Sigmoid colon (tissue), 7 donors: ENCODE results near the gene DDX55. TPM values are rescaled to one million over a fixed set of nuclear protein-coding genes. Genes with fewer than 3 reads are reported as not detected.

Source experiments
- DNase-seq: peaks from one replicate; pipeline ENCODE4 v3.0.0-alpha.2; 2019
- H3K27ac ChIP-seq, 4 donors: fragments of 200-600 bp; sonication (generic); one replicate each; pipeline ENCODE4 v1.5.1; 2016 to 2019; ENCODE audit warnings: mild to moderate bottlenecking in 1 of 4
- H3K27me3 ChIP-seq, 3 donors: fragments of 200-600 bp; sonication (generic); one replicate each; pipeline ENCODE4 v1.5.1; 2019; ENCODE audit warnings: mild to moderate bottlenecking in 1 of 3
- H3K36me3 ChIP-seq, 4 donors: fragments of 200-600 bp; sonication (generic); one replicate each; pipeline ENCODE4 v1.5.1; 2016 to 2019
- H3K4me1 ChIP-seq, 4 donors: fragments of 200-600 bp; sonication (generic); one replicate each; pipeline ENCODE4 v1.5.1; 2017 to 2019
- H3K4me3 ChIP-seq, 4 donors: fragments of 200-600 bp; sonication (generic); one replicate each; pipeline ENCODE4 v1.5.1; 2017 to 2019; ENCODE audit warnings: mild to moderate bottlenecking in 2 of 4, moderate library complexity in 1 of 4
- H3K9me3 ChIP-seq, 4 donors: fragments of 200-600 bp in 3 of 4; sonication (generic) in 3 of 4; one replicate each; pipeline versions ENCODE4 v1.5.1 to v1.6.1; 2013 to 2019
- CTCF ChIP-seq, 4 experiments: fragments of 450-650 bp in 3 of 4; fragments of 200-600 bp in 1 of 4; IDR thresholded peaks; one replicate each; pipeline ENCODE4 v1.5.1; 2016 to 2019; ENCODE audit warnings: antibody characterized with exemption in 4 of 4, mild to moderate bottlenecking in 3 of 4, moderate library complexity in 2 of 4
- EP300 ChIP-seq, 4 donors: sonication (generic); formaldehyde crosslinking; IDR thresholded peaks; one replicate each; pipeline ENCODE4 v1.6.1; 2017; ENCODE audit warnings: antibody characterized with exemption in 4 of 4
- POLR2A ChIP-seq, 2 donors: fragments of 450-650 bp; IDR thresholded peaks; one replicate each; pipeline ENCODE4 v1.6.1; 2016; ENCODE audit warnings: antibody characterized with exemption in 2 of 2, mild to moderate bottlenecking in 2 of 2, moderate library complexity in 2 of 2
- POLR2AphosphoS5 ChIP-seq, 4 donors: sonication (generic); formaldehyde crosslinking; IDR thresholded peaks; one replicate each; pipeline ENCODE4 v1.6.1; 2017; ENCODE audit warnings: antibody characterized with exemption in 4 of 4
- WGBS, 2 donors: extraction: QIAGEN DNeasy Blood & Tissue Kit; methylation state at CpG; one replicate each; pipeline ENCODE4 v1.1.7; 2013; 5-methylcytosine and 5-hydroxymethylcytosine counted together
- intact Hi-C: fragments of 100-400 bp; cut with DNase I; formaldehyde crosslinking; loops from one replicate; pipeline ENCODE4 v1.15.1; 2023
- polyA plus RNA-seq, 3 donors: library from polyadenylated mRNA; stranded (reverse); fragments of 200-250 nt; gene quantifications; one replicate each; pipeline ENCODE4 v1.2.3, GENCODE V29; 2013
- total RNA-seq, 4 donors: library from RNA; depleted of rRNA; stranded (reverse); fragments of >200 nt; gene quantifications; one replicate each; pipeline ENCODE4 v1.1.0, GENCODE V29; 2016
- donor health status: healthy with polysubstance abuse.
- donor health status: Bipolar disorder and iron deficiency.
- donor health status: healthy.

The DDX55 gene
- total and polyA plus RNA-seq, 7 donors, result 5.4 to 33.0 (median 13.6) TPM

- no peaks in the 10 kb centered on the region for H3K27me3 ChIP-seq
- peaks cover 15 to 34% (median 24%) of the 10 kb centered on the region in 4 donors for H3K36me3 ChIP-seq
- intact Hi-C loops, result loop anchor here (5.0 to 10.0 kb wide), 2 partner anchors 51 to 879 kb away; partner anchors contain the start of genes DENR and TMED2
- DNase-seq, result peak; percentile 98
- peaks cover 0 to 23% (median 14%) of the 10 kb centered on the region in 4 donors for H3K4me1 ChIP-seq
- TF ChIP-seq EP300 (IDR thresholded peaks at IDR 0.05), result peak in 1 of 4 donors; percentile 43
- peak; percentile 58 to 59 for TF ChIP-seq POLR2A (IDR thresholded peaks at IDR 0.05)
- TF ChIP-seq POLR2AphosphoS5 (IDR thresholded peaks at IDR 0.05), result peak; percentile 78 to 93 (median 92)
- TF ChIP-seq CTCF (IDR thresholded peaks at IDR 0.05), result no peak
- no peaks in the 10 kb centered on the region for H3K9me3 ChIP-seq
- H3K4me3 ChIP-seq, result peak within 1 kb of the TSS; percentile 77 to 91 (median 84)
- WGBS, 2 donors, result 0% methylated on average over 52 of the region's 52 CpGs
- peak within 1 kb of the TSS; percentile 81 to 92 (median 84) for H3K27ac ChIP-seq
These were observed 31.7 kb downstream of the DDX55 start, which contains the start of the genes EIF2B1 and GTF2H3 for GRCh38 chr12:123633379-123634141. Gene EIF2B1, minus strand, starts transcription at chr12:123633686. Its CDS starts 129 bp downstream, at chr12:123633557. Gene GTF2H3, plus strand, starts transcription at chr12:123633829. Its CDS starts 31 bp downstream, at chr12:123633860.

- DNase-seq, result no peak
- Histone ChIP-seq H3K27me3 (no peaks in the 10 kb centered on the region), H3K27ac (peak overlapping the region; percentile 81 to 92 (median 84)), H3K9me3 (no peaks in the 10 kb centered on the region), H3K4me3 (peak overlapping the region; percentile 77 to 91 (median 84)), H3K4me1 (peaks cover 0 to 23% (median 14%) of the 10 kb centered on the region in 4 donors), H3K36me3 (peaks cover 10 to 28% (median 18%) of the 10 kb centered on the region in 4 donors)
- WGBS, 2 donors, result 5 to 9% methylated on average over 19 of the region's 19 CpGs
- intact Hi-C loops, result loop anchor here (5.0 to 10.0 kb wide), 2 partner anchors 52 to 879 kb away; partner anchors contain the start of genes DENR and TMED2
- TF ChIP-seq POLR2A (IDR thresholded peaks at IDR 0.05), result no peak
- no peak for TF ChIP-seq POLR2AphosphoS5 (IDR thresholded peaks at IDR 0.05)
- no peak for TF ChIP-seq EP300 (IDR thresholded peaks at IDR 0.05)
- TF ChIP-seq CTCF (IDR thresholded peaks at IDR 0.05), result no peak
These were observed 32.3 kb downstream of the DDX55 start for GRCh38 chr12:123634142-123634561.

GRCh38 chr12:123643911-123644310, 42.0 kb downstream of the DDX55 start:
- no peak overlapping the region for H3K4me3 ChIP-seq
- 84 to 92% methylated on average over 7 of the region's 7 CpGs for WGBS, 2 donors
- H3K4me1 ChIP-seq, result no peaks in the 10 kb centered on the region
- H3K27me3 ChIP-seq, result no peaks in the 10 kb centered on the region
- H3K27ac ChIP-seq, result no peak overlapping the region
- no peaks in the 10 kb centered on the region for H3K9me3 ChIP-seq
- H3K36me3 ChIP-seq, result peaks cover 0 to 78% (median 11%) of the 10 kb centered on the region in 4 donors
- intact Hi-C loops, result no loop called here
- DNase-seq, result no peak
- TF ChIP-seq POLR2AphosphoS5 (IDR thresholded peaks at IDR 0.05), result no peak
- TF ChIP-seq CTCF (IDR thresholded peaks at IDR 0.05), result no peak
- TF ChIP-seq EP300 (IDR thresholded peaks at IDR 0.05), result no peak
- no peak for TF ChIP-seq POLR2A (IDR thresholded peaks at IDR 0.05)

- no peak for DNase-seq
- Histone ChIP-seq H3K4me3 (no peak overlapping the region), H3K4me1 (no peaks in the 10 kb centered on the region), H3K9me3 (no peaks in the 10 kb centered on the region), H3K27me3 (no peaks in the 10 kb centered on the region), H3K36me3 (peaks cover 0 to 84% (median 11%) of the 10 kb centered on the region in 4 donors), H3K27ac (no peak overlapping the region)
- 95 to 98% methylated on average over 3 of the region's 3 CpGs for WGBS, 2 donors
- intact Hi-C loops, result no loop called here
- TF ChIP-seq CTCF (IDR thresholded peaks at IDR 0.05) (no peak), POLR2AphosphoS5 (IDR thresholded peaks at IDR 0.05) (no peak), POLR2A (IDR thresholded peaks at IDR 0.05) (no peak), EP300 (IDR thresholded peaks at IDR 0.05) (no peak)
These were observed 43.5 kb downstream of the DDX55 start for GRCh38 chr12:123645380-123645779.
